HUES6 (cell line): Measurements from ENCODE around the gene NLRP1.

Experiments
- H3K27ac ChIP-seq: 2 replicates; pipeline ENCODE4 v1.7.0; 2013; ENCODE audit warnings: low read depth, mild to moderate bottlenecking, low read length, inconsistent platforms
- H3K27me3 ChIP-seq: 2 replicates; pipeline ENCODE4 v1.6.1; 2013; ENCODE audit warnings: low read length; ENCODE audit not compliant: control insufficient read depth, insufficient read depth
- H3K36me3 ChIP-seq: 2 replicates; pipeline ENCODE4 v1.6.1; 2013; ENCODE audit warnings: low read length; ENCODE audit not compliant: control insufficient read depth, insufficient read depth
- H3K4me1 ChIP-seq: 2 replicates; pipeline ENCODE4 v1.6.1; 2013; ENCODE audit warnings: low read length; ENCODE audit not compliant: control insufficient read depth, insufficient read depth
- H3K4me3 ChIP-seq: 2 replicates; pipeline ENCODE4 v1.5.1; 2013; ENCODE audit warnings: low read depth, low read length
- H3K9ac ChIP-seq: one replicate; pipeline ENCODE4 v1.6.1; 2013; ENCODE audit warnings: mild to moderate bottlenecking, low read length
- H3K9me3 ChIP-seq: 2 replicates; pipeline ENCODE4 v1.6.1; 2013; ENCODE audit warnings: low read depth, low read length; ENCODE audit not compliant: control insufficient read depth, insufficient read depth

NLRP1 gene

DNA sequence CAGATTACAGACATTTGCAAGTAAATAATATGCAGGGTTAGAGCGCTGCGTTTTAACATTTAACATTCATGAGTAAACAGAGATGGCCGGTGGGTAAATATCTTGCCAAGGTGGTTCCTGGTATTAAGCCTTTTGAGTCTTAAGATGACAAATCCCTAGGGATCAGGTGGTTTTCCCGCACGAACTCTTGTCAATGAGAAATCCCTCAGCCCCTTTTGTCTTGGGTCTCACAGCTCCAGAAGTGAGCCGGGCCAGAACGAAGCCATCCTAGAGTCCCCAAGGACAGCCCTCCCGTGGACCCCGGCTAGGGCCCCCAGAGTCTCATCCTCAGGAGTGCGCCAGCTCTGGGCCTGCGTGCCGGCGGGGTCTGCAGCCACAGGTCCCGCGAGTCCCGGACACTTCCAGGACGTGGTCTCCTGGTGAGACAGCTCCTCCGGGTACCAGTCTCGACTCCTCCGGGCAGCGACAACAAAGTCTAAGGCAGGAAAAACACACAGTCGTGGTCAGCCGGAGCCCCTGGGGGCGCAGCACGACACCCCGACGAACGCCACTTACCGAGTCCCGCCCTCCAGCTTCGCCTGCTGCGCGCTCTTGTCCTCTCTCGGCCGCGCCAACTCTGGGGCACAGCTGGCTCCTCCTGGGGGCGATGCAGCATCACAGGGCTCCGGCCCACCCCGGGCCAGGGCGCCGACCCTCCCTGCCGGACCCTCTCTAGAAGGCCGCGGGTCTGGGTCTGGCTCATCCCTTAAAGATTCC is 84.7 kb downstream of the NLRP1 start:
- Histone ChIP-seq H3K4me3 (peak overlapping the region; percentile 74), H3K27ac (no peak overlapping the region), H3K9me3 (no peaks in the 10 kb centered on the region), H3K4me1 (peaks cover 8% of the 10 kb centered on the region; the same call in 1 of the 2 replicates), H3K9ac (peak overlapping the region; percentile 54), H3K36me3 (no peaks in the 10 kb centered on the region), H3K27me3 (peaks cover 56% of the 10 kb centered on the region)

DNA sequence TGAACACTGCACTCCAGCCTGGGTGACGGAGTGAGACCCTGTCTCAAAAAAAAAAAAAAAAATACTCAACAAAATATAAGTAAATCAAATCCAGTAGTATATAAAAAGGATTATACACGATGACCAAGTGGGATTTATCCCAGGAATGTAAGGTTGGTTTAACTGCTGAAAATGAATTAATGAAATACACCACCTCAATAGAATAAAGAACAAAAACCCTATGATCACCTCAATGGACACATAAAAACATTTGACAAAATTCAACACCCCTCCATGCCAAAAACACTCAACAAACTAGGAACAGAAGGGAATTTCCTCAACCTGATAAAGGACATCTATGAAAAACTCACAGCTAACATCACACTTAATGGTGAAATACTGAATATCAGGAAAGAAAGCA is 91.3 kb downstream of the NLRP1 start:
- Histone ChIP-seq H3K4me3 (no peak overlapping the region), H3K9ac (no peak overlapping the region), H3K9me3 (no peaks in the 10 kb centered on the region), H3K36me3 (peaks cover 23% of the 10 kb centered on the region), H3K27ac (no peak overlapping the region), H3K27me3 (peaks cover 10% of the 10 kb centered on the region; the same call in 1 of the 2 replicates), H3K4me1 (no peaks in the 10 kb centered on the region)

DNA sequence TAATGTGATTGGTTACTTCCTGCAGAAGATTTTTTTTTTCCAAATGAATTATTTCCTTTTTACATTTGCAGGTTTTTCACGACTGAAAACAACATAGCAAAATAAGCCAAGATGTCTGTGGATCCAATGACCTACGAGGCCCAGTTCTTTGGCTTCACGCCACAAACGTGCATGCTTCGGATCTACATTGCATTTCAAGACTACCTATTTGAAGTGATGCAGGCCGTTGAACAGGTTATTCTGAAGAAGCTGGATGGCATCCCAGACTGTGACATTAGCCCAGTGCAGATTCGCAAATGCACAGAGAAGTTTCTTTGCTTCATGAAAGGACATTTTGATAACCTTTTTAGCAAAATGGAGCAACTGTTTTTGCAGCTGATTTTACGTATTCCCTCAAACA is 95.6 kb downstream of the NLRP1 start:
- H3K27ac ChIP-seq: no peak overlapping the region
- H3K9ac ChIP-seq: no peak overlapping the region
- no peak overlapping the region for H3K4me3 ChIP-seq
- H3K9me3 ChIP-seq: no peaks in the 10 kb centered on the region
- no peaks in the 10 kb centered on the region; the same call in 1 of the 2 replicates for H3K4me1 ChIP-seq
- no peaks in the 10 kb centered on the region for H3K27me3 ChIP-seq
- H3K36me3 ChIP-seq: peaks cover 36% of the 10 kb centered on the region

DNA sequence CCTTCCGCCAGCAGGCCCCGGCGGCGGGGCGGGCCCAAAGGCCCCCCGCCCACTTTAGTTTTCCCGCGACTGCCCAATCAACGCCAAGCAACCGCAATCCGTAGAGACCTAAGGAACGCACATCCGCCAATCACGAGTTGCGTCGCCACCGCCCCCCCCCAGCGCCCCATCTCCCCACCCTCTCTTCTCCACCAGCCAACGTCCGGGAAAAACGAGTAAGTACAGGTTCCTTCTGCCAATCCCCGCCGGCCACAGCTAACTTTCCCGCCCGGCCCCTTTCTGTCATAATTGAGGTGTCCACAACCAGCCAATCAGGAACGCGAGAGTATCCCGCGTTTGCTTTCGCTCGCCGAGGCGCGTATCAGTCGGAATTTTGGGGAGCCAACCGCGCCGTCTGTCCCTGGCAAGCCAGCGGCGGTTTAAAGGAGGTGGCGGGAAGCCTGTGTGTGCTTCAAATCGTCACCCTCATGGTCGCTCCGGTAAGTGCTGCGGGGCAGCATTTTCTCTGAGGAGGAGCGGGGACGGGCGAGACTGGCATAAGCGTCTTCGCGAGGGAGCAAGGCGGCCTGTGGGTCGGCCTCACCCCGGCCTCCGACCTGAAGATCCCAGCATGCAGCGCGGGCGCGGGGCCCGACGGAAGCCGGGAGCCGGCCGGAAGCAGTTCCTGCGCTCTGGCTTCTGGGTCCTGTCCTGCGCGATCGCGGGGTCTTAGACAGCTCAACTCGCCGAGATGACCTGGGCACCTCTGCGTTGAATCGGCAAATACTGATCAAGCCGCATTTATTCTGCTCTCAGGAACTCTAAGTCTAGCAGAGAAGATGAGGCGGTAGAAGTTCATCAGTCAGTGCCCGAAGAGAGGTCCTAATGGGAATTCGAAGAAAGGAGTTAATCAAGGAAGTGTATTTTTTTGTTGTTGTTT is 97.8 kb downstream of the NLRP1 start, which contains the start of gene MIS12:
TSS of gene MIS12 (plus strand) at position 361 of the 919 bp plus-strand sequence. CDS start 2,297 bp downstream, outside the sequence.
- Histone ChIP-seq H3K27ac (peak within 1 kb of the TSS; percentile 98), H3K4me1 (no peaks in the 10 kb centered on the region; the same call in 1 of the 2 replicates), H3K36me3 (peaks cover 56% of the 10 kb centered on the region), H3K27me3 (no peaks in the 10 kb centered on the region), H3K9me3 (no peaks in the 10 kb centered on the region), H3K9ac (peak within 1 kb of the TSS; percentile 100), H3K4me3 (peak within 1 kb of the TSS; percentile 100)

DNA sequence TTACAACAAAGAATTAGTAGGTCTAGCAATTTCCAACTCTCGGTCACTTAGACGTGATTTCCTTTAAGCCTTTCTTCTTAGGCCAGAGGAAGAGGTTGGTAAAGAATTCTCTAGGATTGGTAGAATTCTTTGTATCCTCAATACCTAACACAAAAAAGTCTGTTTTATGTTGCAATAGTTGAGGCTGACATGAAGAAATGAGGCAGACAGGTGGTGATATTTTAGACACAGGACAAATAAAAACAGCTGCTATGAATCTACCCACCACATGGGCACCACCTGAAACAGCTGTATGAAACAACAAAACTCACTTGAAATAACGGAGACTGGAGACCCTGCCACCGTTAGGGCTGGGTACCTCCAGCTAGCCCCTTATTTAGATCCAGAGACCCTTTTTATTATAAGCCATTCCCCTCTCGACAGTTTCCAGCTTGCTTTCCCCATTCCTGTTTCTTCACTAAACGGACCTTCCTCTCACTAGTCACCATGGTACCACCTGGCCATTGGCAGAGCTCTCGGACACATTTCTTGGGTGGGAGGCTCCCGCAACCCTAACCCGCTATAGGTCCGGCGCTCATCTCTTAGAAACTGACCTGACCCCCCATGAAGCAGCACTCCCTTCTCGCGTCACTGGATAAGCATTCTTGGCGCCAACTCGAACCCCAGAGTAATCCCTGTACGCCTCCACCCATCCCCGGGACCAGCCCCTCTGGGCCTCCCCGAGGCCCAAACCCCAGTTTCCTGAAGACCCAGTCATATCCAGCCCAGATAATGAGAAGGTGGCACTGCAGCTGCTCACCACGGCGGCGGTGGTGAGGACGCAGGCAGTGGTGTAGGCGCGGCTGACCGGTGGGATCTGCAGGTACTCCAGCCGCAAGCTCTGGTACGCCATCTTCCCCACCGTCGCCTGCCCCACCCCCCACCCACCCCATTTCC is 98.8 kb downstream of the NLRP1 start, which contains the start of gene DERL2:
TSS of gene DERL2 (minus strand) at position 909 of the 936 bp plus-strand sequence. CDS start at position 892, 17 bp downstream.
- Histone ChIP-seq H3K9ac (peak within 1 kb of the TSS; percentile 100), H3K36me3 (peaks cover 65% of the 10 kb centered on the region), H3K9me3 (no peaks in the 10 kb centered on the region), H3K27me3 (no peaks in the 10 kb centered on the region), H3K27ac (peak within 1 kb of the TSS; percentile 98), H3K4me3 (peak within 1 kb of the TSS; percentile 100), H3K4me1 (no peaks in the 10 kb centered on the region; the same call in 1 of the 2 replicates)

DNA sequence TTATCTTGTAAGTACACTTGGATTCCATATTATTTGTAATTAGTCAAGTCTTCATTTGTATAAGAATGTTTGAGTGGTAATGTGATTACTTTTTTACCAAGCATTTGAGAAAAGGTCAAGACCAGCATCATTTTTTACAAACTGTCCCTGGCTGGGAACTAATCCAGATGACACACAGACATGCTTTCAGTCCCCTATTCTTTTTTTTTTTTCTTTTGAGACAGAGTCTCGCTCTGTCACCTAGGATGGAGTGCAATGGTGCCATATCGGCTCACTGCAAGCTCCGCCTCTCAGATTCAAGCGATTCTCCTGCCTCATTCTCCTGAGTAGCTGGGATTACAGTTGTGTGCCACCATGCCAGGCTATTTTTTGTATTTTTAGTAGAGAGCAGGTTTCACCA is 102.9 kb downstream of the NLRP1 start:
- Histone ChIP-seq H3K4me1 (no peaks in the 10 kb centered on the region; the same call in 1 of the 2 replicates), H3K36me3 (peaks cover 83% of the 10 kb centered on the region), H3K27ac (no peak overlapping the region), H3K4me3 (no peak overlapping the region), H3K9me3 (no peaks in the 10 kb centered on the region), H3K27me3 (no peaks in the 10 kb centered on the region), H3K9ac (no peak overlapping the region)

DNA sequence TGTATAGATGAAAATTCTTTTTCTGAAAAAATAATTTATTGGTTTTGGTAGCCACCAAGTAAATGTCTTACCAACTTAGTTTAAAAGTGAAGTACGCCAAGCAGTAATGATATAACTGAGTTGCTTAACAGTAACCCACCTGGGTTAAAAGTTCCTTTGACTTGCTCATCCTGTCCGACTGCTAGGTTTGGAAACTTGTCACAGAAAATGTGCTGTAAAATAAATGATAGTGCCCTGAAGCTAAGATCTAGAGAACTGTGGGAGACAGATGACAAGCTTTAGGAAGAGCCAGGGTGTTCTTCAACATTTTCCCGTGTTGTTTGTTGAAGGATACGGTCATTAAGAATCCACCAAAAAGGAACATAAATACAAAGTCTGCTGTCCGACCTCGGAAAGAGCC is 103.3 kb downstream of the NLRP1 start:
- Histone ChIP-seq H3K4me3 (no peak overlapping the region), H3K9ac (no peak overlapping the region), H3K27me3 (no peaks in the 10 kb centered on the region), H3K9me3 (no peaks in the 10 kb centered on the region), H3K36me3 (peaks cover 84% of the 10 kb centered on the region), H3K27ac (no peak overlapping the region), H3K4me1 (no peaks in the 10 kb centered on the region; the same call in 1 of the 2 replicates)

DNA sequence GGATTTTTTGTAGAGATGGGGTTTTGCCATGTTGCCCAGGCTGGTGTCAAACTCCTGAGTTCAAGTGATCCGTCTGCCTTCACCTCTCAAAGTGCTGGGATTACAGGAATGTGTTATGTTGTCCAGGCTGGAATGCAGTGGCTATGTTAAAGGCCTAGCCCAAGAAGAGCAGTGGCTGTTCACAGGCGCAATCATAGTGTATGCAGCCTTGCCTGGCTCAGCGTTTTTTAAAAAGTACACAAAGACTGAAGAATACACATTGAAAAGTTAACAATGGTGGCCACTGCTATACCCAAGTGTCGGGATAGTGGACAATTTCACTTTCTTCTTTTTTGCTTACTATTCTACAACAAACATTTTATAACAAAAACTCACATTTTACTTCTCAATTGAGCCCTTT is 105.3 kb downstream of the NLRP1 start:
- H3K27me3 ChIP-seq: no peaks in the 10 kb centered on the region
- H3K4me1 ChIP-seq: no peaks in the 10 kb centered on the region
- H3K36me3 ChIP-seq: peaks cover 91% of the 10 kb centered on the region
- H3K27ac ChIP-seq: no peak overlapping the region
- no peaks in the 10 kb centered on the region for H3K9me3 ChIP-seq
- no peak overlapping the region for H3K4me3 ChIP-seq
- H3K9ac ChIP-seq: no peak overlapping the region

DNA sequence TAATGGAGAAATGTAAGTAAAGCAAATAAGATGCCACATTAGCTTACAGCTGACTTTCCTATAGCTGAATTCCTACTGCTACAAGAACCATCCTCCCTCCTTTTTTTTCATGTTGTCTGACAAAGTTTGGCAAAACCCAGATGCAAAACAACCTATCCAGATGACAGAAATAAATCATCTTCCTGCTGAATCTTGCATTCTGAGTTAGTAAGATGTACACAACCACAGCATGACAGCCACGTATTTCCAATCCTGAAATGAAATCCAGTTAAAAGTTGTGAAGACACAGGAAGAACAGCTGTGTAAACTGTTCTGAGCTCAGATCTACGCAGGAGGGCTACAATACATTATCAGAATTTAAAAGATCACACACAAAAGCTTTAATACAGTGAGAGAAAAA is 110.4 kb downstream of the NLRP1 start:
- H3K27me3 ChIP-seq: no peaks in the 10 kb centered on the region
- peaks cover 56% of the 10 kb centered on the region for H3K36me3 ChIP-seq

DNA sequence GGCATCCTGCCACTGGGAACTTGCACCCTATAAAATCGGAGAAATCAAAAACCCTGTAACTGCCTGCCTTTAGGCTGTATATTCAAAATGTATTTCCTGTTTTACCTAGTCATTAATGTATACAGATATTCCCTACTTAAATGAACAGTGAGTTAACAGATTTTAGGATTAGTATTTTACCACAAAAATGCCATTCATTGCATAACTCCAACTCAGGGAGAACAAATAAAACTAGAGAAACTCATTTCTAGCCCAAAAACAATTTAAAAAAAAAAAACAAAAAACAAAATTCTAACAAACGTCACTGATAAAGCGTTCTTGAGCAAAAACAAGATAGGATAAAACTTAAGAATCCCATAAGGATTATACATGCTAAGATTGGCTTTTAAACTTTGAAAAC is 111.8 kb downstream of the NLRP1 start:
- H3K36me3 ChIP-seq: peaks cover 42% of the 10 kb centered on the region
- no peaks in the 10 kb centered on the region for H3K4me1 ChIP-seq
- no peak overlapping the region for H3K4me3 ChIP-seq
- no peaks in the 10 kb centered on the region for H3K27me3 ChIP-seq
- no peak overlapping the region for H3K9ac ChIP-seq
- no peak overlapping the region for H3K27ac ChIP-seq
- no peaks in the 10 kb centered on the region for H3K9me3 ChIP-seq

More for the DNA sequence above, 110.4 kb downstream of the NLRP1 start:
- Histone ChIP-seq H3K9me3 (no peaks in the 10 kb centered on the region), H3K9ac (no peak overlapping the region), H3K4me3 (no peak overlapping the region), H3K27ac (no peak overlapping the region), H3K4me1 (no peaks in the 10 kb centered on the region)
